ENCODE data around the gene CAMTA1. TPM values are rescaled to one million over a fixed set of nuclear protein-coding genes. Genes with fewer than 3 reads are reported as not detected.

The CAMTA1 gene
- total RNA-seq, 1 donor from 2014 or later: 34.4 TPM

DNA sequence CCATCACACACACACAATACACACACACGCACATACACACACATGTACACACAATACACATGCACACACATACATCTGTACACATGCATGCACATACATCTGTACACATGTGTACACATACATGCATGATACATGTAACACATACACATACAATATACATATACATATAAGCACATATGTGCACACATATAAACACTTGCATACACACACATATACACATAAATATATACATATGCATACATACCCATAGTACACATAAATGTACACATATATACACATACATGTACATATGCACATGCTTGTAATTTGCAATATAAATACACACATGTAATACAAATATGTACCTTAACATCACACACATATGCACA is 703.2 kb downstream of the CAMTA1 start:
- ATAC-seq: no peak

DNA sequence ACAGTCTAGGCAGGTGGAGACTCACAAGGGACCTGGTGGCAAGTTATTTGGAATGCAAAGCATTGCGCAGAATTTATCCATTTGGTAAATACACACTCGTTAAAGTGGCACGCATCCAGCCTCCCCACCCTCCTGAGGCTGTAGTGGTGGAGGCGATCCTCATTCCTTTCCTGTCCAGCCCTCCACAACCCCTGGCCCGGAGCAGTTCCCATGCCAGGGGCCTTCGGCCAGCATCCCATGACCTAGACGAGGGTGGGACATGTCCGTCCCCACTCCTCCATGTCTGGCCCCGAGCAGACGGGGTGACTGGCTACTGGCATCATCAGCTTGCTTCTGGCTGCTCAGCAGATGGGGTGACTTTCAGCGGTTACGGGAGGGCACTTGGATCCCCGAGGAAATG is 704.3 kb downstream of the CAMTA1 start:
- ATAC-seq: no peak

DNA sequence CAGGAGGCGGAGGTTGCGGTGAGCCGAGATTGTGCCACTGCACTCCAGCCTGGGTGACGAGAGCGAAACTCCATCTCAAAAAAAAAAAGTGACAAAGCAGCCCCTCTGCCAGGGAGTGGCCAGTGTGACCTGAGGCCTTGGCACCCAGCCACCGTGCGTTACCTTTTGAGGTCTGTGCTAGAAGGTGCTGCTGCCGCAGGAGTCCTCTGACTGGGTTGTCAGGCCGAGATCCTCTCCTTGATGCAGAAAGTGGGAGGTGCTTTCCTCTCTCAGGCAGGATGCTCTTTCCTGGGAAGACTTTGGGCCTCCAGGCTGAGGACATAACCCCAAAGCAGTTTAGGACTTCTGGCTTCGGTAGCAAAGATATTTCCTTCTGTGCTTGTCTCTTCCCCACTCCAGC is 705.3 kb downstream of the CAMTA1 start:
- ATAC-seq: no peak

DNA sequence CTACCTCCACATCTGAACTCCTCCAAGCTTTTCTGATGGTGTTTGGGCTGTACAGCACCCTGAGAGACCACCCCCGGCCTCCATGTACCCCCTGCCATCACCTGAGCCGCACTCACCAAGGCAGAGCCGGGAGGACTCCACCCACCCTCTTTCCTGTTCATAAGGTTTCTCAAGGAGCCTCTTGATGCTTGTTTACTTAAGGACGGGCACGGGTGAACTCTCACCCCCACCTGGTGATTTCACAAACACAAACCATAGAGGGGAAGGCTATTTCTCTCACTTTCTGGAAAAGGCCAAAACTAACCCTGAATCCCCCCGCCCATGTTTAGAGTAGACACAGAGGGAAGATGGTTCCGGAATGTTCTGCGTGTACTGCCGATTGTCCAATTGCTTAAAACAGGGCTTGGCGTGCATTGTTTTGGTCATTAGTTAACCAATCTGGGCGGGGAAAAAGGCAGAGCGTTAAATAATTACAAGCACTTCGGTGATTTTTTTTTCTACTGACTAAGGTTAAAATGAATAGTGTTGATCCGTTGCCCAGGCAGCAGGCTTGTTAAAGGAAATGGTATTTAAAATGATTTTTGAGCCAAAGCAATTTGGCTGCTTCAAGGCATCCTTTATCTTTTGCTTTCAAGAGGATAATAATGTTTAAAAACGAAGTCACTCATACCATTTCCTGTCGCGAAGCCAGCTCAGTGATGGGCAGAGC is 706.0 kb downstream of the CAMTA1 start:
- ATAC-seq: no peak

DNA sequence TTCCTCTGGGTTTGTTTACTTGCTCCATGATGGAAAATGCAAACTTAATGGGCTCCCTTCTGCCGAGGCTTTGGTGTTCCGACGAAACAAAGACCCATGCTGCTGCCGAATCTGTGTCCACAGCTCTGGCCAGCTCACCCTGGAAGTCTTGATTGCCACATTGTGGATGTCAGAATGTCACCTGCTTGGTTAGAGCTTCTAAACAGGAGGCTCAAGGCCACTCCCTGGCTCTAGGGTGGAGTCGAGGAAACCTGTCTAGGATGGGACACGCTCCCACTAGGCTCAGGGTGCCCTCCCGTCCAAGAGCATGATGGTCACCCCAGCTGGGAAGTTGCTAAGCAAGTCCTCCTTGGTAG is 706.5 kb downstream of the CAMTA1 start:
- peak; percentile 57 for ATAC-seq

DNA sequence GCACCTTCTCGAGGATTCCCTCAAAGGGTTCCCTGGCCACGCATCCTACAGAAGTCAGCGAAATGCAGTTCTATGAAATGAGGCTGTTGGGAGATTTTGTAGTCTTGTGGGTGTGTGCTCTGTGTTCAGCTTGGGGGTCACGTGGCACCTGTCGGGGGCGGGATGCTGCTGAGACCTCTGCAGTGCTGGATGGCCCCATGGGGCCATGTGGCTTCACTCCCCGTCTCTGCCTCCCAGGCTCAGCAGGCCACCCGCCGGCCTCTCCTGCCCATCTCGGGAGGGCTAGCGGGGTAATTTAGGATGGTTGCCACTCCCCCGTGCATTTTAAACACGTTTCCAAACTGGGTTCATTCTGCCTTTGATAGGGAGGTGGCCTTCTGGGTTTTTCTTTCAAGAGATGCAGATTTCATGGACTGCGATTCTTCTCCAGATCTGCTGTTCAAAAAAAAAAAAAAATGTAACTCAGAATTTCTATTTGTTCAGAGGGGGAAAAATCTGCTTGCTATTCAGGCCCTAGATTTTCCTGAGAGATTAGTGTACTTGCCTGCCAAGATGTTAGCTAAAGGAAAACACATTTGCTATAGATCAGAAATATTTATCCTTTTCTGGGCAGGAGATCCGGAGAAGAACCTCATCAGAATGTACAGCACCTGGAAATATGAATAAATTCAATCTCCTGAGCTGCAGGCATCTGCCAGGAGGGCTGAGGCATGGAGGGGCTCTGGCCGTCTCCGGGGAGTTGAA is 708.6 kb downstream of the CAMTA1 start:
- no peak for ATAC-seq

DNA sequence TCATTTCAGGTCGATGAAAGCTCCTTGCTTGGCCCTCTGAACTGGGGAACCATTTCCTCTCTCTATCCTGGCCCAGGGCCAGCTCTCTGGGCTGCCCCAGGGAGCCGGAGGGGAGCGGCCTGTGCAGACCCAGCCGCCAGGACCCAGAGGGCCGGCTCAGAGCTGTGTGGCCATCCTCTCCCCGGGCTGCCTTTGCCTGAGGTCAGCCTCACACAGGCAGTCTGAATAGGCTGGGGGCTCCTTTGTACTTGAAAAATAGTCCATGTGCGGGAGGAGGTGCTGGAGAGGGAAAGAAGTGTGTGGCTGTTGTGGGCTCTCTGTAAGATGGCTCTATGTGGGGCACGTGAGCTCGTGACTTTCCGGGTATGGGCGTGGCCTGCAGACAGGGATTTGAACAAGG is 710.7 kb downstream of the CAMTA1 start:
- ATAC-seq: no peak

DNA sequence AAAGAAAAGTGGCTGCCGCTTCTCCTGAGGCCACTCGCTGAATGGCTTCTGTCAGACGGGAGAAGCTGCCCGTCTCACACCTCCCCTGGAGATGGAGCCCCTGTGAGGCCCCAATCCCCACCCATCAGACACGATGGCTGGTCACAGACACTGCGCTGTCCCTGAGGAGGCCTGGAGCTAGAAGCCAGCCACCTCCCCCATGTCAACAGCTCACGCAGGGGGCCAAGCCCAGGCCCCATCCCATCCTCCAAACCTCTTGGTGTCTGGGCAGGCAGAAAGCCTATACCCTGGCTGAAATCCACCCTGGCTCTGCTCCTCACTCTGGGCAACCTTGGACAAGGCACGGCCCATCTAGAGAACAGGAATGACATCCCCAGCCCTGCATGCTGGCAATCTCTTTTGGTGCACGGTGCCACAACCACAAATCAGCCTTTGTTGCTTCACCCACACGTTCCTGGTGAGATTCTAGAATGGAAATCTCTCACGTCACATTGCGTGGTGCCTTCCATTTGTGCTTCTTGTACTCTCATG is 711.9 kb downstream of the CAMTA1 start:
- no peak for ATAC-seq

DNA sequence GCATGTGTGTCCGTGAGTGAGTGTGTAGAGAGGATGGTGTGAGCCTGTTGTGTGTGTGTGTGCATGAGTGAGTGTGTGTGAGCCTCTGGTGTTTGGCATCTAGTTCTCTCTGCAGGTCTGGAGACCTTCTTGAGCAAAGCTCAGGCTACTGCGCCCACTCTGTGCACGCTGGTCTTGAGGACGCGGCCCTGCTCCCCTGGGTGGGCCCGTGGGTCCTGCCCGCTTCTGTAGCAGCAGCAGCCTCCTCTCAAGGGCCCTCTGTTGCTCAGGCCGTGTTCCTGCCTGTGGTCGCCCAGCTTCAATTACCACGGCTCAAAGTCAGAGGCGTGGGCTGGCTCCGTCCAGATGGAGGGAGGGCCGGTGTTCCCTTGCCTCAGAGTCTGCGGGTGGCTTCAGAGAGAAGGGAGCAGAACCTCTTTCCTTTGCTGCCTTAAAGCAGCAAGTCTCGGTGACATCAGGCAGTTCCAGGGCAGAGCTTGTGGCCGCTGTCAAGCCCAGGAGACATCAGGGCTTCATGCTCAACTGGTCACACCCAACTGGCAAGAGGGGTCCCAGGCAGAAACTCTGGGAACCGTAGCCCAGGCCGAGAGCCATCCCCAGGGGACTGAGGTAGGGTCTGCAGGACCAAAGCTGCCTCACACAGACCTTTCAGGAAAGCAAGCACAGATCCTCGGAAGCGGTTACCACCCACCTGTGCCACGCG is 715.3 kb downstream of the CAMTA1 start:
- ATAC-seq: no peak

DNA sequence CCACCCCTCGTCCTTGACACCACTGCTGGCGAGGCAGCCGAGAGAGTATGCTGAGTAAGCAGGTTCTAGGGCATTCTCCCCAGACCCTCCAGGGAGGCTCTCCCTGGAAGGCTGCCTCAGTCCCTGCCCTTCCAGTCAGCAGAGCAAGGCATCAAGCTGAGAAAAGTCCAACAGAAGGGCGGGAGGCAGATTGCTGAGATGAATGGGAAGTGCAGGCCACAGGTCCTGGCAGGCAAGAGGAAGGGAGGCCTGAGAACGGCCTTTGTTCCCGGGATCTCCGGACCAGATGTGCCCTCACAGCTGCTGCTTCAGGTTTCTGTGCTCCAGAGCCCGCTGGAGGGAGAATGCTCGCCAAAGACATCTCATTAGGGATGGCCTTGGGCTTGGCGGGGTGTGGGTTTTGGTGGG is 715.8 kb downstream of the CAMTA1 start:
- ATAC-seq: no peak

DNA sequence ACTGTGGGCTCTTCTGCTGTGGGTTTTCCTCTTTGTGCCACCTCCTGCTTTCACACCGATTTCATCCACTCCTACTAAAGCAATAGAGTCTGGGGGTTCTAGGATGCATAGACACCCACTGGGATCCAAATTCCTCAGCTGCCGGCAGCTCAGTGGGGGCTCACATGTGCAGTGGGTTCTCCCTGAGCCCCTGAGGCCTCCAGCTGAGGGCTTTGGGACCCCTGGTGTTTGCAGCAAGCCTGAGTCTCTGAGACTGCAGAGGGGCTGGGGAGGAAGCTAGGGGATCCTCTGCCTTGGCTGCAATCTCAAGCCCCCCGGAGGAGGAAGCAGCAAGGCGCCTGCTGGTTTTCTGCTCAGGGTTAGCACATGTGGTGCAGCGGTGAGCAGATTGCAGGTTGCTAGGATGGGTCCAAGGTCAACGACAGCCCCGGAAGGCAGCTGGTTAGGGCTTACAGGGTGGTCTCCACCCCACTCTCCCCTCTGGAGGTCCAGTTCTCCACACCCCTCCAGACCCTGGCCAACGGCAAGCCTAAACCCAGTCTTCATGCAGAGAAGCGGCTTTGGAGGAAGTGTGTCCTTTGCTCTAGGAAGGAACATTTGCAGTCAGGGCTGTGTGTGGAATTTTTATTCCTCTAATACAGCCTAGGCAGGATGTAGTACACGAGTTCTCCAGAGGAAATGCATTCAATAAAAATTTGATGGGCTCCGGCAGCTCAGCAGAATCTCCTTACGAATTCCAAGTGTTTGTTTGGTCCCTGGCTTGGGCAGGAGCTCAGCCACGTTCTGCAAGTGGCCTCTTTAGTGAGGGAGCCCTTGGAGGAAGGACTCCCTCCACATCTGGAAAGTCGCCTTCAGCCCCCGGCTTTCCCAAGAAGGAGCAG is 716.7 kb downstream of the CAMTA1 start:
- ATAC-seq: no peak

DNA sequence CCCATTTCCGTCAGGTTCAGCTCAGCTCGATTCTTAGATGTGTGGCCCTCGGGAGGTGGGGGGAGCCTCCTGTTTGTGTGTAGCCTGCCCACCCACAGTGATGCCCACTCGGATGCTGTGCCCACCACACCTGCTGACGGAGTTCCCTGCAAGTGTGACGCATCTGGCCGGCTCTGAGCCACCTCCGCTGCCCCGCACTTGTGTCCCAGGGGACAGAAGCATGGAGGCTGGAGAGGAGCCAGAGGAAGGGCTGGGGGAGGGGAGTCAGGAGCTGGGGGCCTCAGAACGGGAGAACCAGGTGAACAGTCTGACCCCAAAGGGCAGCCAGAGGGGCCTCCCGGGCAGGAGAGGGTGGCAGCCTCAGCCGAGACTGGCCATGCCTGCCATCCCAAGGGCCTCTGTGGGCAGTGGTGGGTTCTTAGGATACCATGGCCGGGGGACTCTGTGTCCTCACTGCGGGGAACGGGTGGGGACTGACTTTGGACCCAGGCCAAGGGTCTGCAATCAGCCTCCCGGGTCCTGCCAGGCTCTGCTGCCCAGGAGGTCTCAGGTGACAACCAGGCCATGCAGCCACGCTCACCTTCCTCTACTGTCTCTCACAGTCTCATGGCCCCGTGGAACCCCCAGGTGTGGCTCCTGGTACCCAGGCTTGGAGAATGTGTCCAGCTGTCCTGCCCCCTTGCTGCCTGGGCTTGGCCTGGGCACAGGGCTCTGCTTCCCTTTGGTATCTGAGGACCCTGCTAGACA is 718.6 kb downstream of the CAMTA1 start:
- ATAC-seq: no peak

DNA sequence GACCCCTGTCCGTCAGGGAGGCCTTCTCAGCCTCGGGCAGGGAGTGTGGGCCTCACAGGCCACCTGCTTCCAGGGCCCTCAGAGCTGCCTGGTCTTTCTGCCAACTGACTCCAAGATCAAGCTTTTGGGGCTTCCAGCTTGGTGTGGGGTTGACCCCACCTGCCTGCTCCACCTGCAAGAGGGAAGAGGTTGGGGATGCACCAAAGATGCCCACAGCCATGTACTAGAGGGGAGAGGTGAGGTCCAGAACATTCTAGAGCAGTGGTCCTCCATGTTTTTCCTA is 719.1 kb downstream of the CAMTA1 start:
- ATAC-seq: no peak

DNA sequence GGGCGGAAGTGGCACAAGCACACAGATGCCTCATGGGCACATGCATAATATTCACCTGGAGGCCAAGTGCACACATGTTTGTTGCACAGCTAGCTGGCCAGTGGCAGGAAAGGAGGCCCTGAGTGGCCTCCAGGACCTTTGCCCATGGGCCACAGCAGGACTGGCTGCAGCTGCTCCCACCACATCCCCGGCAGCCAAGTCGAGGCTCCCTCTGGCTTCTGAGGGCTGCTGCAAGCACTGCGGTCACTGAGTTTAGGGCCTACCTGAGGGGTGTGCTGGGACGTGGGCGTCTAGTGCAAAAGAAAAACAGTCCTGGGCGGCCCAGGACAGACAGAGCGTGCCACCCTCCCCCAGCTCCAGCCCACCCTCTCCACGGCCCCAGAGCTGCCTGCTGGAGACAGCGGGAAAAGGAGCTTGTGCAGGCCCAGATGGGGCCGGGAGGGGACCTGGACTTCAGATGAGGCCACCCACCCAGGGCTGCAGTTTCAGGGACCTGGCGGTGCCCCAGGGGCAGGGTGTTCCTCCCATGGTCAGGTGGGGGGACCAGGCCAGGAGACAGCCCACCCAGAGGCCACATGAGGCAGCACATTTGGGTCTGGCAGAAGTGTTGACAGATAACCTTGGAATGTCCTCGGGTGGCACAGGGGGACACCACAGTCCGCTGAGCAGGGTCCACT is 720.0 kb downstream of the CAMTA1 start:
- ATAC-seq: no peak

DNA sequence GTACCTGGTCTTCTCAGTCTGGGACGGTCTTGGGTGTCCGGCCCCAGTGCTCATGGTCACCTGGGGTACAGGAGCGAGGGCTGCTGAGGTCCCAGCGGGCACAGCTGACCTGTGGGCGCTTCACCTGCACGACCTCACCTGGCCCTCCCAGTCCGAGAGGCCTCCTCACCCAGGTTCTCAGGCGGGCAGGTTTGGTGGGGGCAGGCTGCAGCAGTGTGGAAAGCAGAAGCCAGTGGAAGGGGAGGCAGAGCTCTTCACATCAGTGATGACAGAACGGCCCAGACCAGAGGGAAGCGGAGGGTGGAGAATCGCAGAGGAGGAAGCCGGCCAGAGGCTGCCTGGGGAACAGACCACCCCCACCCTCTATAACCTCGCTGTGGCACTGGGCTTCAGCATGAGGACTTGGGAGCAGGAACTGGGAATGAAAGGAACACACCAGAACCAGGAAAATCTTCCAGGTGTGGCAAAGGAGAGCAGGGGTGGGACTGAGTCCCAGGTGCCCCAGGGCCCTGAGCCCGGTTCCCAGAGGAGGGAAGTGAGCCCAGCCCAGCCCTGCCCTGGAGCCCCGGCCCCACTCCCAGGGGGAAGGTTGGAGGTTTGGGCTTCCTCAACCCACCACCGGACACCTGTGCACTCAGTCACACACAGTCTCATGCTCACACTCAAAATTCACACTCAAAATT is 720.7 kb downstream of the CAMTA1 start:
- ATAC-seq: peak; percentile 19

DNA sequence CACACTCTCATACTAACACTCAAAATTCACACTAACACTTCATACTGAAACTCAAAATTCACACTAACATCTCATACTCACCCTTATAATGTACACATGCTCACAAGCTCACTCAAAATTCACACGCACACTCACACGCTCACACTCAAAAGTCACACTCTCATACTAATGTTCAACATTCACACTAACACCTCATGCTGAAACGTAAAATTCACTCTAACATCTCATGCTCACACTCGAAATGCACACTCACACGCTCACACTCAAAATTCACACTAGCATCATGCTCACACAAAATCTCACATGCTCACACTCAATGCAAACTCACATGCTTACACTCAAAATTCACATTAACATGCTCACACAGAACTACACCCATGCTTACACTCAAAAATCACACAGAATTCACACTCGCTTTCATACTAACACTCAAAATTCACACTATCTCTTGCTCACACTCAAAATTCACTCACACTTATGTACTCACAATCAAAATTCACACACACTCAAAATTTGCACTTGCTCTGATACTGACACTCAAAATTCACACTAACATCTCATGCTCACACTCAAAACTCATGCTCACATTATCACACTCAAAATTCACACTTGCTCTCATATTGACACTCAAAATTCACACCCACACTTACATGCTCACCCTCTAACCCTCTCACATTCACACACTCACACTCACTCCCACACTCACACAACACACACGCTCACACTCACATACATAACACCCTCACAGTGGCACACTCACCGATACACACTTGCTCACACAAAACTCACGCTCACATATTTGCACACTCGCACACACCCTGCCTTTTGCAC is 721.4 kb downstream of the CAMTA1 start:
- no peak for ATAC-seq

DNA sequence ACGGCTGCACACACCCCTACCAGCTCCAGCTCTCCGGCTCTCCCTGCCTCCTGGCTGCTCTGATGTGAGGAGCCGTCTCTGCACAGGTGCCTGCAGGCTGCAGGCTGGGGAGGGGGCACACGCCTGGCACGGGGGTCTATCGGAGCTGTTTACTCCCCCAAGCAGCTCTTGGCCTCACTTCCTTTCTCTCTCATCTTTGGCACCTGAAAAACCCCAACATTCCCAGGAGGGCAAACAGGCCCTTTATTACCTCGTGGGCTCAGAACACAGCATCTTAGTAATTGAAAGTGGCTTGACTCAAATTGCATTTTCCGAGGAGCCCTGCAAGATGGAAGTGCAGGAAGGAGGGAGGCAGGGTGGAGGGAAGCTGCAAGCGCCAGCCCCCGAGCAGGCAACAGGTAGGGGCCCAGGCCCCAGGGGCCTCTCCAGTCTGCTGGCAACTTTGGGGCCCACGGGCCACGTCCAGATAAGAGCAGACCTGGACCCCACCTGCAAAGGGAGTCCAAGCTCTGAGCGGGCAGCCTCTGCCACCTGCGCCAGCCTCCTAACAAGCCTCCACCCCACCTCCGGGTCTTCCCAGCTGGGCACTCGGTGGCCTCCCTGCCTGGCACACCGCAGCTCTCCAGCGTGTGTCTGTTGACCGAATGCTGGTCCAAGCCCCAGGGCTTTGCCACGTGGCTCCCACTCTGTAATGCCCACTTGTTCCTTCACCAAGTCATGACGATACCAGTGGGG is 722.2 kb downstream of the CAMTA1 start:
- ATAC-seq: no peak

DNA sequence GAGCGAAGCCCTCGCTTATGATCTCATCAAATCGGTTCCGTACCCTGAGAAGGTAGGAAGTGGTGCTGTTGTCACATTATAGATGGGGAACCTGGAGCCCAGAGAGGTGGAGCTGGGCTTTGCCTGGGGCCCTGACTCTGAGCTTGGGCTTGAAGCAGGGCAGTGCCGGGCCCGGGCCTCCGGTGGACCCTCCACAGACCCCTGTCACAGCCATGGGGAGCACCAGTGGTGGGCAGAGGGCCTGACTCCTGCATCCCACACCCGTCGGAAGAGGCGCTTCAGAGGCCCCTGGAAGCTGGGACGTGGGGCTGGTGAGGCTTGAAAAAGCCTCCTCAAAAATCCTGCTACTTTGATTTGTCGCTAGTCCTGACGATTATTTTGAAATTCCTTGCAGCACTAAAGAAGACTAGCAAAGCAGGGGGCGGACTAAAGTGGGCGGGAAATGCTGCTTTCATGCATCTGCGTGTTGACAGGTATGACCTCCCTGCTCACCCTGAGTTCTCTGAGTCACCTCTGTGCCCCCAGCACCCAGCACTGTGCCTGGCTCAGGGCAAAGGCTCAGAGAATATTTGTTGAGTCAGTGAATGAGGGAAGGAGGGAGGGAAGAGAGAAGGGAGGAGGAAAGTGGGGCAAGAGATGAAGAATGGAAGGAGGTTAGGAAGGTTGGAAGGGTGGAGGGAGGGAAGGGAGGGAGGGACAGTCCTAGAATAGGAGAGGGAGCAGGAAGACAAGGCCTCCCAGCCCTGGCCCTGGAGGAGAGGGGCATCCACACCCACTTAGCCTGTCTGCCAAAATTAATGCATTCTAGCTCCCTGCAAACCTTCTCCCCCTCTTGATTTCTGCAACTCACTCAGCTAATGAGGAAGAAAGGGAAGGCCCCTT is 723.0 kb downstream of the CAMTA1 start:
- no peak for ATAC-seq
